ENCODE measurements around the gene QKI.

Gene QKI

GRCh38 chr6:163416557-163417253 is 2.2 kb downstream of the QKI start (continued):
- TF ChIP-seq SETDB1 (IDR thresholded peaks at IDR 0.05; ENCODE audit: insufficient read length, low read length) (no peak), ZNF350 (tag by site-specific recombination; IDR thresholded peaks at IDR 0.05) (no peak), ZNF654 (tag by site-specific recombination; IDR thresholded peaks at IDR 0.05; ENCODE audit: low read depth) (peak; percentile 49), ZNF843 (tag by site-specific recombination; IDR thresholded peaks at IDR 0.05) (no peak), ZNF639 (tag by site-specific recombination; IDR thresholded peaks at IDR 0.05) (no peak), ELK4 (IDR thresholded peaks at IDR 0.05; ENCODE audit: borderline replicate concordance, low read depth, low read length) (no peak), ZNF423 (tag by site-specific recombination; IDR thresholded peaks at IDR 0.05) (no peak), ZNF837 (tag by site-specific recombination; IDR thresholded peaks at IDR 0.05) (no peak), ZNF777 (tag by site-specific recombination; IDR thresholded peaks at IDR 0.05; ENCODE audit: borderline replicate concordance) (no peak), PRDM6 (tag by site-specific recombination; IDR thresholded peaks at IDR 0.05) (peak; percentile 97), ZNF664 (tag by site-specific recombination; IDR thresholded peaks at IDR 0.05) (no peak), OVOL3 (tag by site-specific recombination; IDR thresholded peaks at IDR 0.05) (no peak), ZNF530 (tag by site-specific recombination; IDR thresholded peaks at IDR 0.05; ENCODE audit: low read depth) (no peak), ZBTB11 (tag by site-specific recombination; conservative IDR thresholded peaks at IDR 0.05; ENCODE audit: low read depth) (no peak), ZNF211 (tag by site-specific recombination; IDR thresholded peaks at IDR 0.05; ENCODE audit: low read depth) (no peak), KLF17 (tag by site-specific recombination; IDR thresholded peaks at IDR 0.05) (no peak), ZNF558 (tag by site-specific recombination; IDR thresholded peaks at IDR 0.05) (no peak), HIC1 (tag by site-specific recombination; IDR thresholded peaks at IDR 0.05) (no peak), ZFP41 (tag by site-specific recombination; IDR thresholded peaks at IDR 0.05; ENCODE audit: borderline replicate concordance) (no peak), ZNF311 (tag by site-specific recombination; IDR thresholded peaks at IDR 0.05; ENCODE audit: borderline replicate concordance) (no peak), ZNF18 (tag by site-specific recombination; IDR thresholded peaks at IDR 0.05) (no peak), ZNF76 (tag by site-specific recombination; IDR thresholded peaks at IDR 0.05; ENCODE audit: borderline replicate concordance, low read depth) (no peak), ZNF416 (tag by site-specific recombination; IDR thresholded peaks at IDR 0.05) (no peak), ZNF488 (tag by site-specific recombination; IDR thresholded peaks at IDR 0.05) (no peak), ZNF548 (tag by site-specific recombination; IDR thresholded peaks at IDR 0.05) (no peak), ZNF292 (tag by site-specific recombination; IDR thresholded peaks at IDR 0.05; ENCODE audit: borderline replicate concordance, low read depth) (no peak)

All from HEK293 (cell line).